ENCODE data around the gene TBC1D10A. TPM values are rescaled to one million over a fixed set of nuclear protein-coding genes. Genes with fewer than 3 reads are reported as not detected.

Gene TBC1D10A
- total and polyA plus RNA-seq, 9 donors, result 6.1 to 39.3 (median 28.1) TPM

DNA sequence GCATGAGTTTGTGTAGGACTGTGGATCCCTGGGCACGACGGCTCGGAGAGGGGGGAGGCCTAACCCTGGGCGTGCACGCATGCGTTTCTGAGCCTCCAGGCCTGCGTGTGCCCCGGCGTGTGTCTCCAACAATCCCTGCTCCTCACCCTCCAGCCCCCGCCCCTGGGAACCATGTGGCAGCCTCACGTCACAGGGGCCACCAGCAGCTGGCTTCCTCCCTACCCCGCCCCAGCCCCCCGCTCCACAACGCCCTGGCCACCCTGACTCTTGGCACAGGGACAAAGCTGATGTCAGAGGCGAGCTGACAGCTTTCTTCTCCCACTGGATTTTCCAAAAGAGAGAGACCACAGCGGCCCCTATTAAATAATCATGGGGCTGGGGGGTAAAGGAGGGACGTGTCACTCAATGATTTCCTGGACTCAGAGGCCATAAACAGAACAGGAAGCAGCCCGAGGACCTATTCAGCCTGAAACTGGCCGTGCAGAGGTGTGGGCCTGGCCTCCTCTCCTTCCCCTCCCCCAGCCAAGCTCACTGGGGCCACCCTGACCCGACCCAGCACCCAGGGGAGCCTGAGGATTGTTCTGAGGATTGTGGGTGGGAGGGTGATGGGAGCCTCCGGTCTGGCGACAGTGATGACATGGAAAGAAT is 73.4 kb downstream of the TBC1D10A start:
- 57 to 61% (median 57%) methylated on average over 20 to 22 of the region's 22 CpGs for WGBS, 3 donors
- peak in 2 of 5 donors; percentile 42 to 48 for DNase-seq
- Histone ChIP-seq H3K4me3 (no peak overlapping the region), H3K9me3 (no peaks in the 10 kb centered on the region), H3K4me1 (ENCODE audit: insufficient read depth) (peaks cover 6% of the 10 kb centered on the region), H3K36me3 (no peaks in the 10 kb centered on the region), H3K27me3 (no peaks in the 10 kb centered on the region), H3K27ac (no peak overlapping the region)
- intact Hi-C loops (cut with DNase I), result no loop called here
- TF ChIP-seq, protein P1, sequence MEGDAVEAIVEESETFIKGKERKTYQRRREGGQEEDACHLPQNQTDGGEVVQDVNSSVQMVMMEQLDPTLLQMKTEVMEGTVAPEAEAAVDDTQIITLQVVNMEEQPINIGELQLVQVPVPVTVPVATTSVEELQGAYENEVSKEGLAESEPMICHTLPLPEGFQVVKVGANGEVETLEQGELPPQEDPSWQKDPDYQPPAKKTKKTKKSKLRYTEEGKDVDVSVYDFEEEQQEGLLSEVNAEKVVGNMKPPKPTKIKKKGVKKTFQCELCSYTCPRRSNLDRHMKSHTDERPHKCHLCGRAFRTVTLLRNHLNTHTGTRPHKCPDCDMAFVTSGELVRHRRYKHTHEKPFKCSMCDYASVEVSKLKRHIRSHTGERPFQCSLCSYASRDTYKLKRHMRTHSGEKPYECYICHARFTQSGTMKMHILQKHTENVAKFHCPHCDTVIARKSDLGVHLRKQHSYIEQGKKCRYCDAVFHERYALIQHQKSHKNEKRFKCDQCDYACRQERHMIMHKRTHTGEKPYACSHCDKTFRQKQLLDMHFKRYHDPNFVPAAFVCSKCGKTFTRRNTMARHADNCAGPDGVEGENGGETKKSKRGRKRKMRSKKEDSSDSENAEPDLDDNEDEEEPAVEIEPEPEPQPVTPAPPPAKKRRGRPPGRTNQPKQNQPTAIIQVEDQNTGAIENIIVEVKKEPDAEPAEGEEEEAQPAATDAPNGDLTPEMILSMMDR (IDR thresholded peaks at IDR 0.05), result no peak
- TF ChIP-seq EP300 (IDR thresholded peaks at IDR 0.05) (no peak), POLR2A (IDR thresholded peaks at IDR 0.05) (no peak)

DNA sequence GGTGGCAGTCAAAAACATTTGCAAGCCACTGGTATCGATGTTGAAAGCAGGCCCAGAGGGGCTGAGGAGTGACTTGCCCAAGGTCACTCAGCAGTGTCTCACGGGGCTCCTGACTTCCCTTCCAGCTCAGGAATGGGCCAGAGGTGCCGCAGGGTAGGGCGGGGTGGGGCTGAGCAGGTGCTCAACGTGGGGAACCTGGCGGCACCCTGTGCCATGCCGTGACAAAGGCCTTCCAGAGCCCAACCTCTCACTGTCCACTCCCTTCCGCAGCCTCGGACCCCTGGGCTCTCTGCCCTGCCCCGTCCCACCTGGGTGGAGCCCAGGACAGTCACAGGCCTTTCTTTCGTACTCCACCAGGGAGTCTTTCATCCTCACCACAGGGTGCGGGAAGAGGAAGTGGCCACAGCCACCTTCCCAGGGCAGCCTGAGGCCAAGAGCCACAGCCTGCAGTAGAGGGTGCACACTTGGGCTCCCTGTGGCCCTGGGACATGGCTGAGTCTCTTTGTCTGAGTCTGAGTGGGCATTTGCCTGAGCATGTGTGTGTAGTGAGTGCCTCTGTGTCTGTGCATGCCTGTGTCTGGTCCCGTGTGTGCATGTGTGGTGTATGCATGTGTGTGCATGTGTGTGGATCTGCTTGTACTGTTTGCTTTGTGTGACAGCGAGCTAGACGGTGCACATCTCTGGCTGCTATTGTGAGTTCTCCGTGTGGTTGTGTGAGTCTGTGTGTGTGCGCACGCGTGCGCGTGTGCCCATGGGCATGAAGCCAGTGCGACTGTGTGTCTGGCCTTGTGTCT is 74.1 kb downstream of the TBC1D10A start:
- Histone ChIP-seq H3K4me1 (ENCODE audit: insufficient read depth) (peaks cover 6% of the 10 kb centered on the region), H3K27me3 (no peaks in the 10 kb centered on the region), H3K36me3 (no peaks in the 10 kb centered on the region), H3K9me3 (no peaks in the 10 kb centered on the region), H3K27ac (no peak overlapping the region), H3K4me3 (no peak overlapping the region)
- WGBS, 3 donors, result 86 to 92% (median 88%) methylated on average over 22 of the region's 22 CpGs
- no peak for TF ChIP-seq POLR2A (IDR thresholded peaks at IDR 0.05)
- TF ChIP-seq, protein P1 (IDR thresholded peaks at IDR 0.05), result no peak
- no peak for TF ChIP-seq EP300 (IDR thresholded peaks at IDR 0.05)
- intact Hi-C loops (cut with DNase I), result no loop called here
- DNase-seq, result no peak

DNA sequence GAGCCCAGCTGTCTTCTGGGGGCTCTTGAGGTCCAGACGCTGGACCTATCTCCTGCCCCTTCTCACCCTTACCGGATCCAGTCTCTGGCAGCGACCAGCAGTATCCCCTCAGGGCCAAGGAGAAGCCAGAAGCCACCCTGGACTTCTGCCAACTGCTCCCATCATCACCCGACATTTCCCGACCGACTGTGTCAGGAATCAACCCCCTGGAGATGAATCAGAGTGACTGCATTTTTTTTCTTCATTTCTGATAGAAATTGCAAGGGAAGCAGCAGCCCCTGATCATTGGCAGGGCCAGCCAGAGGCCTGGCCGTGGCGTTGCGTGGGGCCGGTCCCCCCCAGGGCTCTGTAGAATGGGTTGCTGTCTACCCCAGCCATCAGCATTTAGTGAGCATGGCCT is 75.0 kb downstream of the TBC1D10A start:
- Histone ChIP-seq H3K9me3 (no peaks in the 10 kb centered on the region), H3K27ac (no peak overlapping the region), H3K36me3 (no peaks in the 10 kb centered on the region), H3K4me1 (ENCODE audit: insufficient read depth) (peaks cover 6% of the 10 kb centered on the region), H3K4me3 (no peak overlapping the region), H3K27me3 (no peaks in the 10 kb centered on the region)
- TF ChIP-seq POLR2A (IDR thresholded peaks at IDR 0.05) (no peak), EP300 (IDR thresholded peaks at IDR 0.05) (no peak)
- TF ChIP-seq, protein P1 (IDR thresholded peaks at IDR 0.05), result no peak
- no peak for DNase-seq
- WGBS, 3 donors, result 53 to 63% (median 57%) methylated on average over 10 of the region's 10 CpGs
- intact Hi-C loops (cut with DNase I), result no loop called here

DNA sequence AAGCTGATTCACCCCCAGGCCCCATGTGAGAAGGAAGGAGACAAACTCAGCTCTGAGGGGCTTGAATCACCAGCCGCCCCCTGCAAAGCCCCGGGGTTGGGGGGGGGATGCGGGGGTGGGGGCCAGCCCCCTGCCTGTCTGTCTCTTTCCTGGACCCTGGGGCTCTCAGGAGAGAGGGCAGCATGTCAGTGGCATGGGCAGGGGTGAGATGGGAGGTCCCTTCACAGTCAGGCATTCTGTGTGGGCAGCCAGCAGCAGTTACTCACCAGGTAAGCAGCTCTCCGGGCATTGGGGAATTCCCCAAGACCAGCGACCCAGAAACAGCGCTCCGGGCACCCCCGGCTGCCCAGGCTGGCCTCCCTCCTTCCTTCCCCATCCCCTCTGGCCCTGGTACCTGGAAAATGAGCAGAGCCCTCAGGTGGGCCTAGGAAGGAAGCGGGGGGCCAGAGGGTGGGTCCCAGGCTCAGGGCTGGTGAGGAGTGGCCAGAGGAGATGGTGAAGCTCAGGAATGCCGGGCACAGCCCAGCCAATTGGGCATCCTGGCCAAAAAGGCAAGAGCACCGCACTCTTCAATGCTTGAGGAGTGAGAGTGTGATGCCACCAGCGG is 76.0 kb downstream of the TBC1D10A start:
- WGBS, 3 donors, result 68 to 87% (median 69%) methylated on average over 4 to 12 of the region's 12 CpGs
- Histone ChIP-seq H3K27me3 (no peaks in the 10 kb centered on the region), H3K36me3 (no peaks in the 10 kb centered on the region), H3K4me3 (no peak overlapping the region), H3K4me1 (ENCODE audit: insufficient read depth) (peaks cover 5% of the 10 kb centered on the region), H3K9me3 (no peaks in the 10 kb centered on the region), H3K27ac (no peak overlapping the region)
- intact Hi-C loops (cut with DNase I), result no loop called here
- TF ChIP-seq, protein P1 (IDR thresholded peaks at IDR 0.05), result no peak
- no peak for TF ChIP-seq EP300 (IDR thresholded peaks at IDR 0.05)
- TF ChIP-seq POLR2A (IDR thresholded peaks at IDR 0.05), result no peak
- no peak for DNase-seq

Measured in ovary (tissue), 9 donors.